Neuron (in vitro differentiated cells): Measurements from ENCODE around the gene ZBTB17.

Experiments
- H2AFZ ChIP-seq: one replicate; pipeline ENCODE4 v1.6.1; 2013; ENCODE audit warnings: low read depth, mild to moderate bottlenecking, inconsistent platforms, low read length, moderate library complexity
- H3K27me3 ChIP-seq: one replicate; pipeline ENCODE4 v1.6.1; 2013; ENCODE audit warnings: low read length; ENCODE audit not compliant: insufficient read depth
- H3K36me3 ChIP-seq: one replicate; pipeline ENCODE4 v1.6.1; 2013; ENCODE audit warnings: low read length; ENCODE audit not compliant: insufficient read depth
- H3K4me1 ChIP-seq: one replicate; pipeline ENCODE4 v1.6.1; 2013; ENCODE audit warnings: low read length; ENCODE audit not compliant: insufficient read depth
- H3K4me3 ChIP-seq: 2 replicates; pipeline ENCODE4 v1.5.1; 2013; ENCODE audit warnings: mild to moderate bottlenecking, low read length, moderate library complexity
- H3K9me3 ChIP-seq: one replicate; pipeline ENCODE4 v1.6.1; 2013; ENCODE audit warnings: low read length

The ZBTB17 gene

GRCh38 chr1:15949453-15950245 is 26.3 kb downstream of the ZBTB17 start:
- Histone ChIP-seq H3K36me3 (peaks cover 55% of the 10 kb centered on the region), H3K9me3 (no peaks in the 10 kb centered on the region), H3K4me3 (no peak overlapping the region), H3K4me1 (peaks cover 20% of the 10 kb centered on the region), H2AFZ (no peak overlapping the region), H3K27me3 (no peaks in the 10 kb centered on the region)

DNA sequence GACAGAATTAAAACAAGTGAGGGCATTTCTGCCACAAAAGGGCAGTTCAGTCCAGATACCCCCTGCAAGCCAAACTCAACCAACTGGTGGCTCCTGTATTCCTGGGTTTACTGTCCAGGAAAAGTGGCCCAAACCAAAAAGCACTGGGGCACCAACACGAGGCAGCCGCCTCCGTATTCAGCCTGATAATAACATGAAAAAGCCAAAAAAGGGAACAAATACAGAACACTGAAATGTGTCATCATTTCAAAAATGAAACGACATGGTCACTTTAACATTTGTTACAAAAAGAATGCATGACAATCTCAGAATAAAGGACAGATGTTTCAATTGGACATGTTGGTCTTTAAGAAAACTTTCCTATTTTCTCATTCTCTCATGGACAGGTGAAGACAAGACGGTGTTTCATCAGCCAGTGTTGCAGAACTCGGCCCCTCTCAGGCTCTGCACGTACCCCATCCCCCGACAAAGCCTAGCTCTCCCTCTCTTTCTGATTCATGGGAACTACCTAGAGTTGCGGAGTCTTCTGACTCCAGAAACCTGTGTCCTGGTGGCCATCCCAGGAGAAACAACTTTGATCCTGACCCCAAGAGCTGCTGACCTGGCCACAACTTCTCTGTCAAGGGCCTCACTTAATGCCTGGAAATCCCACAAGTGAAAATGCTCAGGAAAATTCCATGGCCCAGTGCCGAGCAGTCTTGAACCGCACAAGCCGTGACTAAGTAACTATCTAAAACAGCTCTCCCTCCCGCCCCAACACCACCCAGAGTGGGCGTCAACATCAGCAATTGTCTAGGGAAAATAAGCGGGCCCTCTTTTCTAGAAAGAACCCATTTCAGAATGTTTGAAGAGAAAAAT is 27.1 kb downstream of the ZBTB17 start:
- no peak overlapping the region for H3K4me3 ChIP-seq
- no peaks in the 10 kb centered on the region for H3K9me3 ChIP-seq
- H2AFZ ChIP-seq = no peak overlapping the region
- H3K36me3 ChIP-seq = peaks cover 63% of the 10 kb centered on the region
- no peaks in the 10 kb centered on the region for H3K27me3 ChIP-seq
- peaks cover 13% of the 10 kb centered on the region for H3K4me1 ChIP-seq

DNA sequence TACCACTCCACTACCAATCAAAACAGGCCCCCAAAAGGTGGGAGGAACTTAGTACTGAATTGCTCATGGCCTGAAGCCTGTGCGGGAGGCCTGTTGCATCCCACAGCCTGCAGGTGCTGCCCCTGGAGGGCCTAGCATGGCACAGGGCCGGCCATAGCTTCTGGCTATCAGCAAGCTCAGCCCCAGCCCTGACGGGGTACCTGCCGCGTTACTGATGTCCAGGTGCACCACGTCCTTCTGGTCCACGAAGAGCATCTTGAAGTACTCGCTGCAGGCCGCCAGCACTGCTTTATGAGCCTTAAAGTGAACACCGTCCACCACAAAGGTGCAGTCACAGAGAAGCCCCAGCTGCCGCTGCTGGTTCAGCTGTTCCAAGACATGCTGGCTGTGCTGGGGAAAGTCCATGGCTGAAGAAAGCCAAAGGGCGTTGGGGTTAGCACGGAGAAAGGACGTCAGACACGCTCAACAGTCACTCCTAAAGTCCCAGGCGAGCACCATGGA is 27.8 kb downstream of the ZBTB17 start:
- Histone ChIP-seq H3K36me3 (peaks cover 70% of the 10 kb centered on the region), H3K9me3 (no peaks in the 10 kb centered on the region), H3K27me3 (no peaks in the 10 kb centered on the region), H2AFZ (no peak overlapping the region), H3K4me1 (peaks cover 9% of the 10 kb centered on the region), H3K4me3 (no peak overlapping the region)

DNA sequence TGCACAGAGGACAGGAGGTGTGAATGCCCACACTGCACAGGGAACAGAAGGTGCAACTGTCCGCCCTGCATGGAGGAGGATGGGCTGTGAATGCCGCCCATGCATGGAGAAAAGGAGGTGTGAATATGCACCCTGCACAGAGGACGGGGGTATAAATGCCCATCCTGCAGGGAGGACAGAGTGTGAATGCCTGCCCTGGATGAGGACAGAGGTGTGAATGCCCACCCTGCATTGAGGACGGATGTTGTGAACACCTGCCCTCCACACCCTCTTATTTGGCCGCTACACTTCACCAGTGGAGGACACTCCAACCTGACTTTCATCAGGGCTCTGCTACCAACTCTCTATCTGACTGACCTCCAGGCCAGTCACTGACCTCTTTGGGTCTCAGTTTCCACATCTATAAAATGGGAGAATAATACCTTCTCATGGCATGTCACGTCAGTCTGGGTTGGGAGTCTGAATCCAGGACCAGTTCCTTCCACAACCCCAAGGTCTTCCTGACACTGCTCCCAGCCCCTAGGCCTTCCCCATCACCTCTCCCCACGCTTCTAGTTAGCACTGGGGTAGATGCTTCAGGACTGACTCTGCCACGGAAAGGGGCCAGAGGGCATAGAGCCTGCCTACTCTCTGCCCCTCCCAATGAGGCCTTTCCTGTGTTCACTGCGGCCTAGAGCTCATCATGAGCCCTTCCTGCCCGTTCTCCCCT is 28.4 kb downstream of the ZBTB17 start:
- Histone ChIP-seq H3K36me3 (peaks cover 72% of the 10 kb centered on the region), H3K4me3 (no peak overlapping the region), H3K9me3 (no peaks in the 10 kb centered on the region), H2AFZ (no peak overlapping the region), H3K27me3 (no peaks in the 10 kb centered on the region), H3K4me1 (peaks cover 9% of the 10 kb centered on the region)

- Histone ChIP-seq H3K4me1 (peaks cover 9% of the 10 kb centered on the region), H3K36me3 (peaks cover 75% of the 10 kb centered on the region), H2AFZ (no peak overlapping the region)
Observed at GRCh38 chr1:15946571-15947381, 29.1 kb downstream of the ZBTB17 start.

DNA sequence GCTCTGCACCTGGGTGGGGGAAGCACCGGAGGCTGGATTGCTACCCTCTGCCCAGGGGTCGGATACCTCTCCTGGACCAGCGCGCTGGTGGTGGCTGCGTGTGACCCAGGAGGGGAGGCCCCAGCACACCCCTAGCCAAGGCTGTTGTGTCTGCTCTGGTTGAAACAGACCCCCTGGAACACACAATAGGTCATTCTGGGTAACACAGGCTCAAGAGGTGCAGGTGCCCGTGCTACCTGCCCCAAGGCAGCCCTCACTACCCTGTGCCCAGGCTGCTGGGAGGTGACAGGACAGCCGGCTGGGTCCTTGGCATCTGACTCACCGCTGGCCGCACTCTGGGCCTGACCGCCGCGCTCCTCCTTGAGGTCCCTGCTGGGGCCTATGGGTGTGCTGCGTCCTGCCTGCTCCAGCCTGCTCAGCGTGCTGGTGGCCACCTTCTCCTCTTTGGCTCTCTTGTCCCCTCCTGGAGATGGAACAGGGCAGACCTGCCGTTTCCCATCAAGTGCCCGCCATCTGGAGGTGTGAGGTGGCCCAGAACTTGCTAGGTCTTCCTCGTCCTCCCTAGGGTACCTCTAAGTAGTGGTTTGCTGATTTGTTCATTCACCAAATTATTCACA is 30.0 kb downstream of the ZBTB17 start:
- Histone ChIP-seq H3K9me3 (no peaks in the 10 kb centered on the region), H3K27me3 (no peaks in the 10 kb centered on the region), H3K36me3 (peaks cover 83% of the 10 kb centered on the region)

More at GRCh38 chr1:15946571-15947381, 29.1 kb downstream of the ZBTB17 start:
- Histone ChIP-seq H3K9me3 (no peaks in the 10 kb centered on the region), H3K27me3 (no peaks in the 10 kb centered on the region), H3K4me3 (no peak overlapping the region)

DNA sequence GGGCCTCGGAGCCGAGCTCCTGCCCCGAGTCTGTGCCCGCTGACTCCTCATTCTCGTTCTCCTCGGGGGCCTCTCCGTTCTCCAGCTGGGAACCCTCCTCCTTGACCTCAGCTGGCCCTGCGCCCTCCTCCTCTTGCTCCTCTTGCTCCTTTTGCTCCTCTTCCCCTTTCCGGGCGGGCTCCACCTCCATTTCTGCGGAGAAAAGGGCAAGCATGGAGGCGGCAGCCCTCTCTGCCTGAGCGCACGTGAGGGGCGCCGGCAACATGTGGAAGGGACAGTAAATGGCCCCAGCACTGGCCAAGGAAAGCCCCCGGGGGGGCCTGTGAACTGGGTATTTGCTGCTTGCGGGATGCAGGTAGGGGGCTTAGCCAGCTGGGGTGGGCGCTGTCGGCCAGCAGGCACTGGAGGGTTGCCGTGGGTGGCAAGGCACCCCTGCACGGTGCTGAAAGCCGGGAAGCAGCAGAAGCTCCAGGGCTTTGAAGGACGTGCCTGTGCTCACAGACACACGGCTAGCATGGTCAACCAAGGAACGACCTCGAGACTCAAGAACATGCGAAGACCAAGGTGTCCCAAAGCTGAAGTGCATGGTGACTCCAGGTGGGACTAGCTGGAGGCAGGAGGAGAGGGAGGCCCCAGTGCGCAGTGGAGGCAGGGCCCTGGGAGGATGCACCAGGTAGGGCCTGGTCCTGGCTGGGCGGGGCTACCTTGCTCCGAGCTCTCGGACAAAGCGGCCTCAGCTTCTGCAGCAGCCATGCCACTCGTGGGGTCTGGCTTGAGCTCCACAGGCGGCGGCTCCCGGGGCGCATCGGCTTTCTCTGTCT is 30.7 kb downstream of the ZBTB17 start:
- Histone ChIP-seq H3K4me3 (no peak overlapping the region), H3K9me3 (no peaks in the 10 kb centered on the region), H2AFZ (no peak overlapping the region), H3K36me3 (peaks cover 82% of the 10 kb centered on the region), H3K4me1 (peaks cover 9% of the 10 kb centered on the region), H3K27me3 (no peaks in the 10 kb centered on the region)

More for the DNA sequence above, 30.0 kb downstream of the ZBTB17 start:
- H3K4me1 ChIP-seq = peaks cover 9% of the 10 kb centered on the region
- H3K4me3 ChIP-seq = no peak overlapping the region
- no peak overlapping the region for H2AFZ ChIP-seq

GRCh38 chr1:15944308-15945010 is 31.4 kb downstream of the ZBTB17 start:
- Histone ChIP-seq H3K4me3 (no peak overlapping the region), H3K36me3 (peaks cover 83% of the 10 kb centered on the region), H3K4me1 (peaks cover 12% of the 10 kb centered on the region), H2AFZ (no peak overlapping the region), H3K9me3 (no peaks in the 10 kb centered on the region), H3K27me3 (no peaks in the 10 kb centered on the region)

GRCh38 chr1:15943992-15944307 is 32.0 kb downstream of the ZBTB17 start:
- Histone ChIP-seq H3K36me3 (peaks cover 88% of the 10 kb centered on the region), H3K9me3 (no peaks in the 10 kb centered on the region), H3K27me3 (no peaks in the 10 kb centered on the region), H3K4me3 (no peak overlapping the region), H3K4me1 (peaks cover 11% of the 10 kb centered on the region), H2AFZ (no peak overlapping the region)

DNA sequence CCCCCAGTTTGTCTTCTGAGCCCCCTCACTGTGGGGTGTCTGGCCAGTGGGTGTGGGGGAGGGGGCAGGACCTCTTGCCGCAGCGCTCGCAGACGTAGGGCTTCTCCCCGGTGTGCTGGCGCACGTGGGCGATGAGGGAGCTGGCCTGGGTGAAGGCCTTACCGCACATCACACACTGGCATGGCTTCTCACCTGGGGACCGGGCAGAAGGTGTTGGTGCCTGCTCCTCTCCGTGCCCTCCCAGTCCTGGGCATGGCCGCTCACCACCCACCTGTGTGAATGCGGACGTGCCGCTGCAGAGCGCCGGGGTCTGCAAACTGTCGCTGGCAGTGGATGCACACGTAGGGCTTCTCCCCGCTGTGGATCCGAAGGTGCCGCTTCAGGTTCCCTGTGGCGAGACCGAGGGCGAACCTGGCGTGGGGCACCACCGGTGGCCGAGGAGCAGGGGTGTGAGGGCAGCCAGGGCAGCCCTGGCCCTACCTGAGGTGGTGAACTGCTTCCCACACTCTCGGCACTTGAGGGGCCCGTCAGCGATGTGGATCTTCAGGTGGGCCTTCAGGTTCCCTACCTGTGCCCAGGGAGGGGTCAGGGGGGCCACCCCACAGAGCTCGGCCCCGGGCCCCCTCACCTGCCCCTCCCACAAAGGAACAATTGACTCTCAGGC is 32.4 kb downstream of the ZBTB17 start:
- peaks cover 6% of the 10 kb centered on the region for H3K4me1 ChIP-seq
- H3K4me3 ChIP-seq = no peak overlapping the region
- no peaks in the 10 kb centered on the region for H3K9me3 ChIP-seq
- peaks cover 93% of the 10 kb centered on the region for H3K36me3 ChIP-seq
- H3K27me3 ChIP-seq = no peaks in the 10 kb centered on the region
- H2AFZ ChIP-seq = no peak overlapping the region
